HG03097 (cell line): Measurements from ENCODE around the gene CRB1.

Experiments used
- ATAC-seq: cut with Tn5 transposase; IDR thresholded peaks from one replicate; pipeline ENCODE4 v1.9.1; 2021; ENCODE audit not compliant: unreplicated experiment, low FRiP score

Gene CRB1

DNA sequence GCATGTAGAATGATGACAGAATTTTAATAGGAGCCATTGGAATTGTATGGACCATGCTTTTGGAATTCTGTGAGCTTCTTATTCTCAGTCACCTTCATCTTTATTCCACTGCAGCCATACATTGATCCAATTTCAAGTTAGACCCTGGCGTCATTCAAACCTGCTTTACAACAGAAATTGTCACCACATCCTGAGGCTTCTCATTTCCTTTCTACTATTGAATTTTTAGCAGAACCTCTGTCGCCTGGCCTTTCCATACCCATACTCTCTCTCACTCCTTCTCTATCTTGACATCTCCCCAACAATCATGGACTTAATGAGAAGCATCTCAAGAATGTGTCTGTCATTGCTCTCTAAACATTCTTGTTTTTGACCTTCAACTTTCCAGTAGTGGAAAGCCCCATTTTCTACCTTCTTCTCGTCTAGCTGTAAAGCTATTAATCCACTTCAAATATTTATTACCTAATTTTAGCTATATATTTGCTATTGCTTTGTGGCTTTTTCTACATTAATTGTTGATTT, 74.1 kb downstream of the CRB1 start:
- no peak for ATAC-seq

DNA sequence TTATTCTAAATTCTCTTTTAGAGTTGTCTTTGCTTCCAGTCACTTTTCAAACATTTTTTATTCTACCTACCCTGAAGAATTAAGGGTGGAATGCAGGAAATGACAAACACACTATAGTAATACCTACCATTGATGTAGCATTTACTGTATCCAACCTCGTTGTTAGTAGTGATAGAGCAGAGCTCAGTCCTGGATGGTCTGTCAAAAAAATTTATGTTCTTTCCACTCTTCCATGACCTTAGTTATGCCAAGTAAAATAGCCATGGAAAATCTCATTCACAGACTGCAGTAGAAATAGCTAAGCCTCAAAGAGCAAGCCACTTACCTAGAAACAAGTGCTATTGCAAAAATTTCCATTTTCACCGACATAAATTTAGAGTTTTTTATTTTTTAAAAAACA, 74.6 kb downstream of the CRB1 start:
- ATAC-seq = no peak

DNA sequence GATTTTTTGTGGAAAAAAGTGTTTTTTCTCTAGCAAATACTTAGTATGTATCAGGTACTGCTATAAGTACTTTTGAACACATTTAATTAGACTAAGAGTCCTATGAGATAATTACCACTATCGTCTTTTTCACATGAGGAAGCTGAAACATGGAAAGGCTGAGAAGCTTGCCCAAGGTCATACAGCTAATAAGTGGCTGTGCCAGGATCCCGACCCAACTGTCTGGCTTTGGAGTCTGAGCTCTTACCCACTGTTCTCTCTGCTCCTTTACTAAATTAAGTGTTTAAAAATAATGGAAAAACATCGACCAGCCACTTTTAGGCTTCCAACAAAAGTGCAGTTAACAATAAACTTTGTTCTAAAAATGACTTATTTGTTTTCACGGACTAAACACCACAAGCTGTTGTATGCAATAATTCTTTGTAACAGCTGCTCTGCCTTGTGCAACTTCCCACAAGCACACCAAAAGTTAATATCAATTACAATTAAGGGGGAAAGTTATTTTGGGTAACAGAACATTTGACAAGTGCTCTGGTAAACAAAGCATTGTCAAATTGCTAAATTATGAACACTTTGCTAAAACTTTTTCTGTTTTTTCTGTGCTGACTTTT, 75.7 kb downstream of the CRB1 start:
- ATAC-seq = no peak

DNA sequence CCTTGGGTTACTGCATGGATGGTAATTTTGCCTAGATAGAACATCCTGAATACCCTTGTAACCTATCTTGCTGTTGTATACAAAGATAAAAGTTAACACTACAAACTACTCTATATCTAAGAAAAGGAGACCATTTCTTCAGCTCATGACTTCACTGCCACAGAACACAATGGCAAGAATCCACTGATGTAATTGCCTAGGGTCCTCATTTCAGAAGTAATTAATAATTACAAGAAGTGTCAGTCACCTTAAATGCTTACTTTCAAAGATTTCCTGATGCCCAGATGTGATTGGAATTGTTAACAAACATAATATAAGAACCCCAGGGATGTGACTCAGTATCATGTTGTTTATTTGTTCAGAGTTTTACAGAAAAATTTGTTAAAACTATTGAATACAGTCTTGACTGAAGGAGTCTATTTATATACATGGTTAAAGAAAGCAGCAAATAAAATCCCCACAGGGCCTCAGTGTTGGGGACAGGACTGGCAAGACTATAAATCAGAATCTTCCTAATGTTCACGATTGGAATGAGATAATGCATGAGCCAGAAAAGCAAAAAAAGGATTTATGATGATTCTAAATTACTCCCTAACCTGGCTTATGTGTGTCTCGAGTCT, 83.9 kb downstream of the CRB1 start:
- ATAC-seq = no peak

DNA sequence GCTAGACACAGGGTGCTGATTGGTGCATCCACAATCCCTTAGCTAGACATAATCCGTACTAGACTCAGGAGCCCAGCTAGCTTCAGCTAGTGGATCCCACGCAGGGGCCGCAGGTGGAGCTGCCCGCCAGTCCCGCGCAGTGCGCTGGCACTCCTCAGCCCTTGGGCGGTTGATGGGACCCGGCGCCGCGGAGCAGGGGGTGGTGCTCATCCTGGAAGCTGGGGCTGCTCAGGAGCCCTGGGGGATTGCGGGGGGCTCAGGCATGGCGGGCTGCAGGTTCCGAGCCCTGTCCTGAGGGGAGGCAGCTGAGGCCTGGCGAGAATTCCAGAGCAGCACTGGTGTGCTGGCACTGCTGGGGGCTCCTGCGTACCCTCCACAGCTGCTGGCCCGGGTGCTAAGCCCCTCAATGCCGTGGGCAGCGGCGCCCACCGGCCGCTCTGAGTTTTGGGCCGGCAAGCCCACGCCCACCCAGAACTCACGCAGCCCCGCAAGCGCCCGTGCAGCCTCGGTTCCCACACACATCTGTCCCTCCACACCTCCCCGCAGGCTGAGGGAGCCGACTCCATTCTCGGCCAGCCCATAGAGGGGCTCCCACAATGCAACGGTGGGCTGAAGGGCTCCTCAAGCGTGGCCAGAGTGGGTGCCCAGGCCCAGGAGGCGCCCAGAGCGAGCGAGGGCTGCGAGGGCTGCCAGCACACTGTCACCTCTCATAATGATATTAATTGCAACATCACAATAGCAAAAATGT, 87.4 kb downstream of the CRB1 start:
- no peak for ATAC-seq

DNA sequence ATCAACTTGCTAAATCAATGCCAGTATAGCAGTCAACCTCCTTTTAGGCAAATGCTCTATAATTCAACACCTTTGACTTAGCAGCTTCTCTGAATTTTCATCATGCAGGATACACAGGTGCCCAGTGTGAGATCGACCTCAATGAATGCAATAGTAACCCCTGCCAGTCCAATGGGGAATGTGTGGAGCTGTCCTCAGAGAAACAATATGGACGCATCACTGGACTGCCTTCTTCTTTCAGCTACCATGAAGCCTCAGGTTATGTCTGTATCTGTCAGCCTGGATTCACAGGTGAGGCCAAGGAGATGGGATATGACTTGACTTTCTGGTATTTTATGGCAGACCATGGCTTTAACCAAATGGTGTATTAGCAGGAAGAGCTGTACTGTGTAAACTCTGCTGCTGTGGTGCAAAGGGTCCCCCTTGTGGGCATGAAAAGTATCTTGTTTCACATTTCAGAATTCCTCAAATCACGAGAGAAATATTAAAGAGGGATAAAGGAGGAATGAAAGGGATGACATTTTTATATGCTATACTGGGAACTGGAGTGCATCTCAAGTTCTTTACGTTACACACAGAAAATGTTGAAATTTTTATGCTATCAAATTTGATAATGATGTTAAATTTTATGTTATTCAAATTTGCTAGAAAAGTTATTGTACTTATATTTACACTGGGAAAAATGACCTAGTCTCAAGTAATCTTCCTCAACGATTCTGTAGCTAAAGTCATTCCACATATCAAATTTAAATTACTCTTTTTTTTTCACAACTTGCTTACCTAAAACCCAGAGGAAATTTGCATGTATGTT, 88.9 kb downstream of the CRB1 start:
- peak; percentile 63 for ATAC-seq

DNA sequence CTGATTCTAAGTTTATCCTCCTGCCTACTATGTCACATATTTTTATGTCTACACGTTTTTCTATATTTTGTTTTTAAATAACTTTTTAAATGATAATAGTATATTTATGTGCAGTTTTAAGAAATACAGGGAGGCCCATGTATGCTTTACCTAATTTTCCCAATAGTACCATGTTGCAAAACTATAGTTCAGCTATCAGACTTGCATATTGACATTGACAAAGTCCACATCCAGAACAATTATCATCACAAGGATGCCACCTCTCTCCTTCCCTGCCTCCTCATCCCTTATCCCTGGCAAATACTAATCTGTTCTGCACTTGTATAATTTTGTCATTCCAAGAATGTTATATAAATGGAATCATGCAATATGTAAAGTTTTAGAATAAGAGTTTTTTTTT, 90.9 kb downstream of the CRB1 start:
- no peak for ATAC-seq

DNA sequence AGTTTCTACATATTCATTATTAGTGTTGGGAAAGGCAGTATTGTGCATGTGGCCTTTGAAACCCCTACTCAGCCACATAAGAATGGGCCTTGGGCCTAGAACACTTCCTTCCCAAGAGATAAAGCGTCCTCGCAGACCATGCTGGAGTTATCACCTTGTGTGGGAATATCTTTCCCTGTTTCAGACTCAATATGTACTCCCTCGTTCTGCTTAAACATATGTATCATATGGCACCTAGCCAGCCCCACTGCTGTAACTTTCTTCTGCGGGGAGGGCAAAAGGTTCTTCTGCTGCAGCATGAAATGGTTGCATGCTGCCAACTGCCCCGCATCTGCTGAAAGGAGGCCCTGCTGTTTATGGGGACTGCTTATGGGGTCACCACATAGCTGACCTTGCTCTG, 92.0 kb downstream of the CRB1 start:
- ATAC-seq = no peak

DNA sequence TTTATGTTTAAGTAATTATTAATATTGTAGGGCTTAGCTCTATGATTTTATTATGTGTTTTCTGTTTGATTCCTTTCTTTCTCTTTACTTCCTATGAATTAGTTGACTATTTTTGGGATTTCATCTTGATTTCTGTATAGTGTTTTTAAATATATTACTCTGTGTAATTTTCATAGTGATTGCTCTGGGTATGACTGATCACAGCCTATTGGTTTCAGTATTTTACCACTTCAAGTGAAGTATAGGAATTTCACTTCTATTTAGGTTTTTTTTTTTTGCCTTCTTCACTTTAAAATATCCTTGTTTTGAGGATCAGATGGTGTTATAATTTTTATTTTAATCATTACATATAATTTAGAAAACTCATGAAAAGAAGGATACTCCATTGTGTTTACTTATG, 94.8 kb downstream of the CRB1 start:
- ATAC-seq = no peak

DNA sequence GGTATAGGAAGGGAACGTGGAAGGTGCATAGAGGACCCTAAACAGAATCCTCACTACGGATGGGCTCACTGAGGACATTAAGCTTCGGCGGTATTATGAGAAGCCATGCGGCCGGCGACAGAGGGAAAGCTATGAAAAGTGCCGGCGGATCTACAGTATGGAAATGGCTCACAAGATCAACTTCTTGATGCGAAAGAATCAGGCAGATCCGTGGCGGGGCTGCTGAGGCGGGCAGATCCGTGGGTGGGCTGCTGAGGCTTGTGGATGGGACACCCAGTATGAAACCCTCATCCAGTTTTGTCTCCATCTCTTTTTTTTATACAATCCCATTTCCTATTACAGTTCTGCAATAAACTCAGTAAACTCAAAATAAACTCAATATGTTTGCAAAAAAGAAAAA, 95.8 kb downstream of the CRB1 start:
- ATAC-seq = no peak

DNA sequence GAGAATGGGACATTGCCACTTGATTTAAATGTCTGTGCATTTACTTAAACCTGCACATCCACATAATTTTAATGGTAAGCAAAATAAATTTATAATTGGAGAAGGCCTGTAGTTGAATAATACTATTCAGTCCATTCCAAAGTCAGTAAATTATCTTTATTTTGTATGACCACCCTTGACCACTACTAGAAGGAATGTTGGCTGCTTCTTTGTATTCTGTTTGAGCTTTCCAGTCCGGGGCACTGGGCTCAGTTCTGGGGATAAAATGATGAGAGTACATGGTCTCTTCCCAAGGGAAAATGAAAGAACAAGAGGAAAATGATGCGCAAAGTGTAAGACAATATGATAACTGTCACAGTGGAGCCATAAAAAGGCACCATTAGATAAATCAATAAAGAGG, 98.9 kb downstream of the CRB1 start:
- no peak for ATAC-seq

DNA sequence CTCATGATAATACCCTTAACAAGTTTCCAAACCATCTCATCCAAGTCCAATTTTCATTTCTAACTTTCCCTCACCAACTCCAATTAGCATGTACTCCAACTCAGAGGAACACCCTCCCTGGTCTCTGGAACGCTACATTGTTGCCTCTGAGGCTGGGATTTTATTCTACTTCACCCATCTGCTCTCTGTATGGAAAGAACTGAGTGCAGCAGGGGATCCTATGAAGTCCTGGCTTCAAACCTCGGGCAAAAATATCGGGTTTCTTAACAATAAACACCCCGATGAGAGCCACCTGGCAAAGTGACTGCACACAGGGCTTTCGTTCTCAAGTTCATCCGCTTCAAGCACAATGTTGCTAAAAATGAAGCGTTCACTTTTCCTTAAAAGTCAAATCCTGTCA, 99.6 kb downstream of the CRB1 start:
- ATAC-seq = no peak

DNA sequence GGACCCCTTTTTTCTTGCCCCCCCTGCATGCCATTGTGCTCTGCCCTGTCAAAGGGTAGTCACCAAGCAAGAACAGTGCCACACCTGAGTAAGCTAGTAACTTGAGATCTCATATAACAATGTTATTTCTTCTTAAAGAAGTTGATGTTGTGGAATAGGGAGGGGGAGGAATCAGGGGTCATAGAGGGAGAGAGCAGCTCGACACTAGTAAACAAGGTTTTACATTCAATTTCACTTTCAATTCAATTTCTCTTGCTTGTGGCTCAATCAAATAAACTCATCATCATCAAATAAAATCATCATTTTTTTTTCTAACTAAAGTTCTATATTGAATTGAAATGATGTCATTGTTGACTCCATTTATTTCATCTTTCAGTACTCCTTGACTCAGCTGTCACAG, 106.4 kb downstream of the CRB1 start:
- ATAC-seq = no peak

DNA sequence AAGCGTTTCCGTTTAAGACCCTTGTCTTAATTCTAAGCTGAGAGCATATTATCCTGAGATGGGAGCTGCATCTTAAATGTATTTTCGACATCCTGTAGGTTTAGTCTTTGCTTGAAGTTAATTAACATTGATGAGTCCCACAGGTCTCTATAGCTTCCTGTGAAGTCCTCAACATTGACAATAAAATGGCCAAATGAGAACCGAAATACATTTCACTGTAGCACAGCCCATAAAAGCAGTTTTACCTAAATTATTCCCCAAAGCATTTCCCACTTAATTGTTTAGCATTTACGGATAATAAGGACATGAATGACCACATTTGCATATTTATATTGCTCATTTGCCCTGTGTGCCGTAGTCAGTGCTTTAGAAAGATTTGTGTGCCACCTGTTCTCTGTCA, 116.4 kb downstream of the CRB1 start:
- no peak for ATAC-seq

DNA sequence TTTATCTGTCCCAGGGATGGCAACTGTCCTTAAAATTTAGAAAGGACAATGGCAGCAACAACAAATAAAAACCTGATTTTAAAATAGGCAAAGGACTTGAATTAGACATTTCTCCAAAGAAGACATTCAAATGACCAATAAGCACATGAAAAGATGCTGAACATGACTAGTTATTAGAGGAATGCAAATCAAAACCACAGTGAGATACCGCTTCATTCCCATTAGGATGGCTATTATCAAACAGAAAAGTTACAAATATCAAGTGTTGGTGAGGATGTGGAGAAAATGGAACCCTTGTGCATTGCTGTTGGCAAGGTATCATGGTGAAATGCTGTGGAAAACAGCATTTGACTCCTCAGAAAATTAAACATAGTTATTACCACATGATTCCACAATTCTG, 120.7 kb downstream of the CRB1 start:
- ATAC-seq = no peak

DNA sequence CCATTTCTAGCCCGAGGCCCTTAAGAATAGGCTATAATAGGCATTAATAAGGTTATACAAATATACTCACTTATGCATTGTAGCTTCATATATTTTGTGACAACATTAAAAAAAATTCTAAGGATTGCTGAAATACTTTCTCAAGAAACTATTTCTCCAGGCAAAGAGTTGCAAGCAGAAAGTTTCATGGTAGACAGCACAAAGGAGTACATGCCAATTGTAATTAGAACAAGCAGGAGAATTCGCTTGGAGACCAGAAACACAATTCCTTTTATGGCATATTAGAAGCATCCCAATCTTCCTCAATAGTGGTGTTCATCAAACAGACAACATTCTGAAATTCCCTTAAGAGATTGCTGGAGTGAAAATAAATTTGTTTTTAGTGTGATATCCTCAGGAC, 122.8 kb downstream of the CRB1 start:
- ATAC-seq = no peak

DNA sequence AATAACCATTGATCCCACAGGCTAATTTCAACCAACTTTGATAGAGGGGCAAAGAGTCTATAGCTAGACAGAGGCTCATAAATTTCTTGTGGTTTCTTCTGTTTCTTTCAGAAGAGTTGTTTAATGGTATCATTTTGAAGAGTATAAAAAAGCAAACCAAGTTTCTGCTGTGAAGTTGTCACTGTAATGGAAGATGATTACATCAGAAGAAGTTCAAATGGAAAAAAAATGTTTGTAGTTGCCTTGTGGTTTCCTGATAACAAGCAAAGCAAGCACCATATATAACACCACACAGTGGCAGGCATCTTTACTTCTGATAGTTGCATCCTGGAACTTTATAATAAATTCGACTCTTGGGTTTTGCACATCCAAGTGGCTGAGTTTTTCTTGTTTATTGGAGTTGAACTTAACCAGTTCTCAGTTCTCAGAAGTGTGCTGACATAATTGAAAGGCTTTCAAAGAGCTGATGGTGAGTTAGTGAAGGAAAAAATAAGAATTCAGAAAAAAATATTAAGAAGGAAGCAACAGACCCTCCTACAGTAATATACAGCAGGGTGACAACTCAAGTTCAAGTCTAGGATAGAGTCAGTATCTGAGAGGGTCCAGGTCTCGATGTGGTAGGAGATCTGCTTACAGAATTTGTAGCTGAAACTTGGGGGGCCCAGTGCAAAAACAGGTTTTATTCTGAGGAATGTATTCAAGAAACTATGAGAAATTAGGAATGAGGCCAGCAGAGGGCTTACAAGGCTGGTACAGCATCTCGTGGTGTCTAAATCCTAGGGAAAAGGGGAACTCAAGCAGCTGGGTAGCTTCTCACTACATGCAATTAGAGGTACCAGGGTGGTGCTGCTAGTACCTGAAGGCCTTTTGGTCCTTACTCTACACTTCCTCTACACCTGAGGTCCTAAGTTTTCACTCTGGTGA, 123.5 kb downstream of the CRB1 start:
- ATAC-seq = no peak

DNA sequence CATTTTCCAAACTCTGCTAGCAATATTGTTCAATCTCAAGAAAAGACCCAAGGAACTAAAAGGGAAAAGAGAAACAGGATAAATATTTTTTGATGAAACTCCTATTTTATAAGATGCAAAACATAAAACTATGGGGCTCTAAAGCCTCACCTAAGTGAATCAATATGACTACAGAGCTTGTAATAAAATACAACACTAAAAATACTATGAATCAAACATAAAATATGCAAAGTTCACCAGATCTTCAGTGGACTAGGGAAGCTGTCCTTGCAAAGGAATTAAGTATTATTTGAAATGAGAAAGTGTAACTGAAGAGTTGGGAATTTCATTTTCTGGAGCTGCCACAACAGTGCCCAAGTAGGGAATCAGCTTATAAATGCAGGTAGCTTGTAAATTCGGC, 124.5 kb downstream of the CRB1 start:
- no peak for ATAC-seq

DNA sequence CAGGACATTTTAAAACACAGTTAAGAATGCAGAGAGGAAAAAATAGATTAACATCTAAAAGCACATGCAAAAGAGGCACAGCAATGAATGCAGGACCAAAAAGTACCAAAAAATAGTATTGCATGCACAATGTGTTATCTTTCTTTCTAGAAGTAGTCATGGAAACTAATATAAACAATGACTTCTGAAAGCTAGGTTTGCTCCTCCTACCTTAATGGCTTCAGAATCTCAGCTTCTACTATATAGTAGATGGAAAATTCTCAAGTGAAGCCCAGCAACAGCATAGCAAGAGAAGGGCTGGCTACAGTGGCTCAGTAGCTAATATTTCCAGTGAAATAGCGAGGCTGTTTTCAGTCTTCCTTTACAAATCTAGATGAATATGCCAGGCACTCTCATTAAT, 125.1 kb downstream of the CRB1 start:
- ATAC-seq = no peak

DNA sequence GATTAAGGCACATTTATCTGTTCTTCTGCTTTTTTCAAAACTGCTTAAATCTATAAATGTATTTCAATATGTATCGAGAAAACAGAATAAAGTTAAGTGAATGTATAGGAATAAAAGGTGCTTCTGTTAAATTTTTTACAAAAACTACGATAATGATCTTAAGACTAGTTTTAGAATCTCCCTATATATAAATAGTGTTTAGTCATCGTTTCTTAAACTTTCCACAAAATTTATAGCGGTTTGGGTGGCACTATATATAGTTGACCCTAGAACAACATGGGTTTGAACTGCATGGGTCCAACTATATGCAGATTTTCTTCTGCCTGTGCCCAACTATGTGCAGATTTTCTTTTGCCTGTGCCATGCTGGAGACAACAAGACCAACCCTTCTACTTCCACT, 125.7 kb downstream of the CRB1 start:
- no peak for ATAC-seq
